ENCODE results near the gene CDK18. TPM values are rescaled to one million over a fixed set of nuclear protein-coding genes. Genes with fewer than 3 reads are reported as not detected.

Gene CDK18
- 100 to 1,000 TPM in 1 of 6 donors, 10 to 100 TPM in 5; 16.7 to 130 (median 30.4) TPM for total RNA-seq

DNA sequence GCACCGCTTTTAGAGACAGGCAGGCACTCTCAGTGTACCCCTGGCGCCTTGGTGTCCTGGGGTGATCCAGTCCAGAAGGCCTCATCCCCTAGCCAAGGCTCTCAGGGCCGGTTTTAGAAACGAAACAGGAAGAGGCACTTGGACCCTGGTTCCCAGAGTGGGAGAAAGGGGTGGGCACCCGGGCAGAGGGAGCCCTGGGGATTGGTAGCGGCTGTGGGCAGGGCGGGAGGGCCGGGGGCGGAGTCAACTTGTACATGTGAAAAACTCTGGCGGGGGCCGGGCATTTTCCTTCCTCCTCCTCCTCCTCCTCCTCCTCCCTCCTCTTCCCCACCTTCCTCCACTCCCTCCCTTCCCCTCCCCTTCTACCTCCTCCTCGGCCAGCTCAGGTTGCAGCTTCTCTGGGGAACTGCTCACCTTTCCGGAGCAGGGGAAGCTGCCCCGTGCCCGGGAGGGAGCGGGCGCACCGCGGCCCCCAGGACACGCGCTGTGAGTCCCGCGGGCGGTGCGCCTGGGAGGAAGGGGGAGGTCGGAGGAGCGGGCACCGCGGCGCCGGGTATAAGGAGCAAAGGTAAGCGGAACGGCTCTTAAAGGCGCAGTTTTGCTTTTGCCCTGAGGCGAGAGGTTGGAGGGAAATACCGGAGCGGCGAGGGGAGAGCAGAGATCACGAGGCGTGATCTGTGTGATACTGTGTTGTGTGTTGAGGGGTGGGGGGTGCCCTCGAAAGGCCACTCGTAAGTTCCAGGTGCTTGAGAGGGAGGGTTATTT is at the start of gene CDK18:
Gene CDK18, plus strand, starts transcription at position 359 of the 765 bp plus-strand sequence. CDS start 18,499 bp downstream, outside the sequence.
- ATAC-seq (ENCODE audit: low FRiP score in 2 of 2), result peak; percentile 87
- WGBS, 2 donors, result 3% methylated on average over 27 to 41 of the region's 42 CpGs
- H3K27ac ChIP-seq, result peak within 1 kb of the TSS; percentile 55 to 82 (median 68)
- peak within 1 kb of the TSS; percentile 39 to 79 (median 59) for H3K4me3 ChIP-seq
- peak in 1 of 4 donors; percentile 51 for TF ChIP-seq POLR2A (IDR thresholded peaks at IDR 0.05)
- peak in 1 of 2 donors; percentile 21 for TF ChIP-seq POLR2AphosphoS5 (IDR thresholded peaks at IDR 0.05)
- no peak for TF ChIP-seq CTCF (IDR thresholded peaks at IDR 0.05)
- no peaks in the 10 kb centered on the region for H3K27me3 ChIP-seq
- peak; percentile 91 for DNase-seq
- no peaks in the 10 kb centered on the region for H3K9me3 ChIP-seq
- H3K36me3 ChIP-seq, result no peaks in the 10 kb centered on the region
- H3K4me1 ChIP-seq, result peaks cover 0 to 35% (median 17%) of the 10 kb centered on the region in 4 donors

GRCh38 chr1:205454903-205455335 is 49.5 kb upstream of the CDK18 start:
- H3K36me3 ChIP-seq, result no peaks in the 10 kb centered on the region
- H3K27ac ChIP-seq, result no peak overlapping the region
- DNase-seq, result no peak
- no peaks in the 10 kb centered on the region for H3K9me3 ChIP-seq
- H3K27me3 ChIP-seq, result peaks cover 0 to 41% (median 22%) of the 10 kb centered on the region in 4 donors
- H3K4me3 ChIP-seq, result no peak overlapping the region
- WGBS, 2 donors, result 15 to 29% methylated on average over 6 of the region's 6 CpGs
- ATAC-seq (ENCODE audit: low FRiP score in 2 of 2), result no peak
- TF ChIP-seq EP300 (IDR thresholded peaks at IDR 0.05) (no peak), POLR2AphosphoS5 (IDR thresholded peaks at IDR 0.05) (no peak), CTCF (IDR thresholded peaks at IDR 0.05) (no peak), POLR2A (IDR thresholded peaks at IDR 0.05) (no peak)
- peaks cover 16 to 30% (median 22%) of the 10 kb centered on the region in 4 donors for H3K4me1 ChIP-seq

DNA sequence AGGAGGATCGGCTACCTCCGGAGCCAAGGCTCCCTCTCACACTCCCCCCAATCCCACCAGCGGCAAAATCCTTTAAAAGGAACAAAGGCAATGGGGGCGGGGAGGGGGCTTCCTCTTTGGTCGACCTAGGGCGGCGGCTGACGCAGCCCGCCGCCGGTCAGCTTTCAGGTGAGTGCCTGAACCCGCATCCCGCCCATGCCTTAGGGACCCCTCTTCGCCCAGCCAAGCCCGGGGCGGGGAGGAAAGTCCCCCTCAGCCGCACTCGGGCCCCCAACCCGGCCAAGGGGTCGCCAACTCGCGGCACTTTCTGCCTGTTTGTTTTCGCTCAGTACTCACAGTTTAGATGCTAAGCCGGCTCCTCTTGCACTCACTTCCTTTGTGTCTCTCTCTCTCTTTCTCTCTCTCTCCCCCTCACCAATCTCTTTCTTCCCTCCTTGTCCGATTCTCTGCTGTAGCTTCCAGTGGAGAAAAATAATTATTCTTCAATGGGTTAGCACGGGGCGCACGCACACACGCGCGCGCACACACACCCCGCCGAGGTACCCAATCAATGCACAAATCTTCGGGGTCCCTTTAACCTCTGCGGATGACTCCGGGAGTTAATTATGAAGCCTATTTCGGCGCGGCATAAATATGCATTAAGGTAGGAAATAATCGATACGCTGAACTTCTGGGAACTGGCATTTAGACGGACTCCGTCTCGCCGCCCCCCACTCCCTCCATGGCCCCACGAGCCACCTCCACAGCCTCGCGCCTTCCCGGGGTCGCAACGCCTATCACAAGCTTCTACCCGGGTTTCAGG is 48.7 kb upstream of the CDK18 start, which contains the start of gene BLACAT1:
Gene BLACAT1, minus strand, starts transcription at position 465 of the 802 bp plus-strand sequence.
- no peaks in the 10 kb centered on the region for H3K9me3 ChIP-seq
- peak in 1 of 2 donors; percentile 51 for DNase-seq
- ATAC-seq (ENCODE audit: low FRiP score in 2 of 2), result no peak
- H3K4me3 ChIP-seq, result peak within 1 kb of the TSS in 3 of 4 donors; percentile 11 to 36 (median 21)
- H3K27ac ChIP-seq, result no peak within 1 kb of the TSS
- H3K27me3 ChIP-seq, result peaks cover 0 to 41% (median 22%) of the 10 kb centered on the region in 4 donors
- peaks cover 16 to 30% (median 22%) of the 10 kb centered on the region in 4 donors for H3K4me1 ChIP-seq
- no peak for TF ChIP-seq POLR2AphosphoS5 (IDR thresholded peaks at IDR 0.05)
- no peak for TF ChIP-seq CTCF (IDR thresholded peaks at IDR 0.05)
- TF ChIP-seq POLR2A (IDR thresholded peaks at IDR 0.05), result no peak
- TF ChIP-seq EP300 (IDR thresholded peaks at IDR 0.05), result no peak
- no peaks in the 10 kb centered on the region for H3K36me3 ChIP-seq
- WGBS, 2 donors, result 4 to 5% methylated on average over 44 to 47 of the region's 53 CpGs

DNA sequence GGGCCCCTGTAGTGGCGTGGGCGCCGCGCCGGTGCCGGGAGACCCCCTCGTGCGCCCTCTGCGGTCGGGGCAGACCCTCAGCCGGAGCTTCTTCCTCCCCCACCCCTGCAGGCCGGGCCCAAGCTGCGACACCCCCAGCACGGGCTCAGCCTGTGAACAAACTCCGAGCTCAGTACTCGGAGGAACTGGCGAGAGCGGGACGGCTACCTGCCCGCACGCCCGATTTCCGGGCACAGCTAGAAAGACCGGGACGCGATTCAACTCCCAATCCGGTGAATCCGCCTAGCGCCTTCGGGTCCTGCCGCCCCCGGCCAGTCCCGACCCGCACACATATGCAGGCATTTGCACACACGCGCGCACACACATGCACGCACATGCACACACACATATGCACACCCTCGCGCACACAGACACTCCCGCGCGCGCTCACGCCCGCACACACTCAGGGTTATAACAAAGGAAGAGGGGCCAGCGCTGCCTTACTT is 48.0 kb upstream of the CDK18 start:
- Histone ChIP-seq H3K36me3 (no peaks in the 10 kb centered on the region), H3K4me3 (peak overlapping the region in 3 of 4 donors; percentile 11 to 36 (median 21)), H3K4me1 (peaks cover 16 to 30% (median 22%) of the 10 kb centered on the region in 4 donors), H3K27me3 (peaks cover 0 to 41% (median 22%) of the 10 kb centered on the region in 4 donors), H3K27ac (no peak overlapping the region), H3K9me3 (no peaks in the 10 kb centered on the region)
- ATAC-seq (ENCODE audit: low FRiP score in 2 of 2) (no peak), DNase-seq (peak in 1 of 2 donors; percentile 83)
- TF ChIP-seq EP300 (IDR thresholded peaks at IDR 0.05), result no peak
- TF ChIP-seq POLR2AphosphoS5 (IDR thresholded peaks at IDR 0.05), result no peak
- no peak for TF ChIP-seq POLR2A (IDR thresholded peaks at IDR 0.05)
- TF ChIP-seq CTCF (IDR thresholded peaks at IDR 0.05), result no peak
- WGBS, 2 donors, result 0 to 2% methylated on average over 8 to 15 of the region's 47 CpGs

Measured in upper lobe of left lung (tissue), 6 donors.